ENCODE results near the gene SLC5A10.

- TF ChIP-seq GATA2 (IDR thresholded peaks at IDR 0.05; ENCODE audit: low read depth, low read length) (no peak), GATA3 (IDR thresholded peaks at IDR 0.05; ENCODE audit: low read depth, low read length) (no peak)
Observed at GRCh38 chr17:18986541-18987229, 34.7 kb downstream of the SLC5A10 start.
